ENCODE data around the gene SGMS2.
"Not testable (repeated sequence)": the region's sequence is repeated elsewhere in the genome, so short reads cannot be mapped to it uniquely, and the experiment has no call there.

SGMS2 gene

DNA sequence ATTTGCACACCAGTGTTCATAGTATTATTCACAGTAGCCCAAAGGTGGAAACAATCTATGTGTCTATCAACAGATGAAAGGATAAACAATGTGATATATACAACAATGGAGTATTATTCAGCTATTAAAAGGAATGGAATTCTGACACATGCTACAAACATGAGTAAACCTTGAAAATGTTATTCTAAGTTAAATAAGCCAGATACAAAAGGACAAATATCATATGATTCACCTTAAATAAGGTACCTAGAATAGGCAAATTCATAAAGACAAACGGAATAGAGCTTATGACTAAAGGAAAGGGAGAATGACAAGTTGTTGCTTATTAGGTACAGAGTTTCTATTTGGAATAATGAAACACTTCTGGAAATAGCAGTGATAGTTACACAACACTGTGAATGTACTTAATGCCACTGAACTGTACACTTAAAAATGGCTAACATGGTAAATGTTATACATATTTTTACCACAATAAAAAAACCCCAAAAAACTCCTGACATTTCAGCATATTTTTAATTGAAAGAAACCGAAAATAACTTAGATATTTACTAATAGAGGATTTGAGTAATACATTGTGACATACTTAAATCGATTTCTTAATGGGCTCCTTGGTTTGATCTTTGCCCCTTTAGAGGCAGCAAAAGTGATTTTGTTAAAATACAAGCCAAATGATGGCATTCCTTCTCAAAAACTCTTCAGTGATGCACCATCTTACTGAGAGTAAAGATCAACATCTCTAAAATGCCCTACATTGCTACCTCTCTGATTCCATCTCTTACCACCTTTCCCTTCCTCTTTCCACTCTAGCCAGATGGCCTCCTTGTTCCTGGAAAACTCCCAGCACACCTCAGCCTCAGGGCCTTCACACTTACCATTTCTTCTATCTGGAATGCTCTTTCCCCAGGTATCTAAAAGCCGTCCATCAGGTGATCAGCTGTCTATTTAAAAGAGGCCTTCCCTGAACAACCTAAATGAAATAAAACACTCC is 98.0 kb downstream of the SGMS2 start:
- H3K9me3 Mint-ChIP-seq: peaks cover 28% of the 10 kb centered on the region
- H3K36me3 Mint-ChIP-seq (ENCODE audit: low read depth): no peaks in the 10 kb centered on the region
- TF ChIP-seq, protein P1, sequence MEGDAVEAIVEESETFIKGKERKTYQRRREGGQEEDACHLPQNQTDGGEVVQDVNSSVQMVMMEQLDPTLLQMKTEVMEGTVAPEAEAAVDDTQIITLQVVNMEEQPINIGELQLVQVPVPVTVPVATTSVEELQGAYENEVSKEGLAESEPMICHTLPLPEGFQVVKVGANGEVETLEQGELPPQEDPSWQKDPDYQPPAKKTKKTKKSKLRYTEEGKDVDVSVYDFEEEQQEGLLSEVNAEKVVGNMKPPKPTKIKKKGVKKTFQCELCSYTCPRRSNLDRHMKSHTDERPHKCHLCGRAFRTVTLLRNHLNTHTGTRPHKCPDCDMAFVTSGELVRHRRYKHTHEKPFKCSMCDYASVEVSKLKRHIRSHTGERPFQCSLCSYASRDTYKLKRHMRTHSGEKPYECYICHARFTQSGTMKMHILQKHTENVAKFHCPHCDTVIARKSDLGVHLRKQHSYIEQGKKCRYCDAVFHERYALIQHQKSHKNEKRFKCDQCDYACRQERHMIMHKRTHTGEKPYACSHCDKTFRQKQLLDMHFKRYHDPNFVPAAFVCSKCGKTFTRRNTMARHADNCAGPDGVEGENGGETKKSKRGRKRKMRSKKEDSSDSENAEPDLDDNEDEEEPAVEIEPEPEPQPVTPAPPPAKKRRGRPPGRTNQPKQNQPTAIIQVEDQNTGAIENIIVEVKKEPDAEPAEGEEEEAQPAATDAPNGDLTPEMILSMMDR (IDR thresholded peaks at IDR 0.05): no peak
- H3K27ac Mint-ChIP-seq: no peak overlapping the region
- H3K4me1 Mint-ChIP-seq: no peaks in the 10 kb centered on the region
- DNase-seq: no peak
- H3K4me3 Mint-ChIP-seq: no peak overlapping the region
- H3K27me3 Mint-ChIP-seq (ENCODE audit: low read depth, poor library complexity): peaks cover 3% of the 10 kb centered on the region

DNA sequence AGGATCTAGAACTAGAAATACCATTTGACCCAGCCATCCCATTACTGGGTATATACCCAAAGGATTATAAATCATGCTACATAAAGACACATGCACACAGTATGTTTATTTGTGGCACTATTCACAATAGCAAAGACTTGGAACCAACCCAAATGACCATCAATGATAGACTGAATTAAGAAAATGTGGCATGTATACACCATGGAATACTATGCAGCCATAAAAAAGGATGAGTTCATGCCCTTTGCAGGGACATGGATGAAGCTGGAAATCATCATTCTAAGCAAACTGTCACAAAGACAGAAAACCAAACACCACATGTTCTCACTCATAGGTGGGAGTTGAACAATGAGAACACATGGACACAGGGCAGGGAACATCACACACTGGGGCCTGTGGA is 101.0 kb downstream of the SGMS2 start:
- DNase-seq: not testable (repeated sequence)

DNA sequence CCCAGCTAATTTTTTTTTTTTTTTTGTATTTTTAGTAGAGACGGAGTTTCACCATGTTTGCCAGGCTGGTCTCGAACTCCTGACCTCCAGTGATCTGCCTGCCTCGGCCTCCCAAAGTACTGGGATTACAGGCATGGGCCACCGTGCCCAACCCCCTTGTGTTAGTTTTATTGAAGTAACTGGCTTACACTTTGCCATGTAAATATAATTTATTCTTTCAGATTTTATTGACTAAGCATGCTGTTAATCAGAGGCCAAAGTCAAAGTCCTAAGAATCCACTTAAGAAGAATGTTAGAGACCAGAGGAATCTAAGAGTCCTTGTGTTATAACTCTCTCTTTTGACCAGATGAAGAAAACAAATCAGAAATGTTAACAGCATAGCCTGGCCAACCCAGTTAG is 102.1 kb downstream of the SGMS2 start:
- not testable (repeated sequence) for H3K4me1 Mint-ChIP-seq; DNase-seq; H3K27ac Mint-ChIP-seq; H3K36me3 Mint-ChIP-seq (ENCODE audit: low read depth); H3K4me3 Mint-ChIP-seq; H3K9me3 Mint-ChIP-seq
- H3K27me3 Mint-ChIP-seq (ENCODE audit: low read depth, poor library complexity): peaks cover 19% of the 10 kb centered on the region

More for the DNA sequence above, 101.0 kb downstream of the SGMS2 start:
- H3K4me3 Mint-ChIP-seq; H3K27ac Mint-ChIP-seq; H3K9me3 Mint-ChIP-seq; H3K4me1 Mint-ChIP-seq; H3K36me3 Mint-ChIP-seq (ENCODE audit: low read depth): not testable (repeated sequence)
- H3K27me3 Mint-ChIP-seq (ENCODE audit: low read depth, poor library complexity): peaks cover 14% of the 10 kb centered on the region

GRCh38 chr4:107930821-107931774 is 106.4 kb downstream of the SGMS2 start, which contains the start of gene CYP2U1:
TSS of gene CYP2U1 (plus strand) at chr4:107931549. CDS start at chr4:107931644, 95 bp downstream.
- H3K36me3 Mint-ChIP-seq (ENCODE audit: low read depth): peaks cover 20% of the 10 kb centered on the region
- no peak within 1 kb of the TSS for H3K27ac Mint-ChIP-seq
- H3K4me3 Mint-ChIP-seq: peak within 1 kb of the TSS; percentile 85
- H3K9me3 Mint-ChIP-seq: no peaks in the 10 kb centered on the region
- peak; percentile 92 for DNase-seq
- TF ChIP-seq, protein P1 (IDR thresholded peaks at IDR 0.05): no peak
- H3K27me3 Mint-ChIP-seq (ENCODE audit: low read depth, poor library complexity): peaks cover 33% of the 10 kb centered on the region
- H3K4me1 Mint-ChIP-seq: peaks cover 19% of the 10 kb centered on the region

DNA sequence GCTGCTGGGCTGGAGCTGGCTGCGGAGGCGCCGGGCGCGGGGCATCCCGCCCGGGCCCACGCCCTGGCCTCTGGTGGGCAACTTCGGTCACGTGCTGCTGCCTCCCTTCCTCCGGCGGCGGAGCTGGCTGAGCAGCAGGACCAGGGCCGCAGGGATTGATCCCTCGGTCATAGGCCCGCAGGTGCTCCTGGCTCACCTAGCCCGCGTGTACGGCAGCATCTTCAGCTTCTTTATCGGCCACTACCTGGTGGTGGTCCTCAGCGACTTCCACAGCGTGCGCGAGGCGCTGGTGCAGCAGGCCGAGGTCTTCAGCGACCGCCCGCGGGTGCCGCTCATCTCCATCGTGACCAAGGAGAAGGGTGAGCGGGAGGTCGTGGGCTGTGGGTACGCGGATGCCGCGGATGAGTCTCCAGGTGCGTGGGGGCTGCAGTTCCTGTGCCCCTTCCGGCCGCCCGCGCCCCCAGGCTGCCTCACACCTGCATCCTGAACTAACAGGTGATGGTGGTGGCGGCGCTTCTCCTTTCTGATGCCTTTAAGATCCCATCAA is 107.1 kb downstream of the SGMS2 start:
- no peak for DNase-seq
- peak overlapping the region; percentile 85 for H3K4me3 Mint-ChIP-seq
- TF ChIP-seq, protein P1 (IDR thresholded peaks at IDR 0.05): no peak
- no peaks in the 10 kb centered on the region for H3K9me3 Mint-ChIP-seq
- peaks cover 19% of the 10 kb centered on the region for H3K4me1 Mint-ChIP-seq
- H3K36me3 Mint-ChIP-seq (ENCODE audit: low read depth): peaks cover 26% of the 10 kb centered on the region
- peaks cover 33% of the 10 kb centered on the region for H3K27me3 Mint-ChIP-seq (ENCODE audit: low read depth, poor library complexity)
- H3K27ac Mint-ChIP-seq: no peak overlapping the region

DNA sequence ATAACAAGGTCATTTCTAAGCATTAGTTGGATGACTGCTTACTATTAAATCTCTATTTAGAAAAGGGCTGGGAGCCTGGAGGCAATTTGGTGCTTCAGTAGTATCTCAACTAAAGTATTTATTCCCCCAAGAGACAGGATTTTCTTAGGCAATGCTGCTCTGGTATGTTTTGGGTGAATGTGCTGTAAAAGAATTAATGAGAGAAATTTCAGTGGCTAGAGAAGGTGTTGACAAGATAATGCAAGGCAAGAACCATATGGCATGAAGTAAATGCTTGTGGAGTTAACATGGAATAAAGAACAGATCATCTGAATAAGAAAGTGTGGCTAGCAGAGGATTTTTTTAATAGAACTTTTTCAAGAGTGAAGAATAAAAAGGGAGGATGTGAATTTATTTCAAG is 110.5 kb downstream of the SGMS2 start:
- Mint-ChIP-seq H3K9me3 (no peaks in the 10 kb centered on the region), H3K27ac (no peak overlapping the region), H3K27me3 (ENCODE audit: low read depth, poor library complexity) (peaks cover 23% of the 10 kb centered on the region), H3K36me3 (ENCODE audit: low read depth) (peaks cover 40% of the 10 kb centered on the region), H3K4me3 (no peak overlapping the region), H3K4me1 (peaks cover 19% of the 10 kb centered on the region)
- TF ChIP-seq, protein P1 (IDR thresholded peaks at IDR 0.05): no peak
- no peak for DNase-seq

All from nephron progenitor cell (in vitro differentiated cells).